NCI-H345 treated with DMSO at 0.1 percent for 48 hours (cell line): ENCODE data around the gene ZNF446.
"Not testable (repeated sequence)": the region's sequence is repeated elsewhere in the genome, so short reads cannot be mapped to it uniquely, and the experiment has no call there.

Experiments
- DNase-seq: peaks from one replicate; lab custom pipeline; 2025; ENCODE audit not compliant: unreplicated experiment; lab: John Stamatoyannopoulos, UW

The ZNF446 gene

DNA sequence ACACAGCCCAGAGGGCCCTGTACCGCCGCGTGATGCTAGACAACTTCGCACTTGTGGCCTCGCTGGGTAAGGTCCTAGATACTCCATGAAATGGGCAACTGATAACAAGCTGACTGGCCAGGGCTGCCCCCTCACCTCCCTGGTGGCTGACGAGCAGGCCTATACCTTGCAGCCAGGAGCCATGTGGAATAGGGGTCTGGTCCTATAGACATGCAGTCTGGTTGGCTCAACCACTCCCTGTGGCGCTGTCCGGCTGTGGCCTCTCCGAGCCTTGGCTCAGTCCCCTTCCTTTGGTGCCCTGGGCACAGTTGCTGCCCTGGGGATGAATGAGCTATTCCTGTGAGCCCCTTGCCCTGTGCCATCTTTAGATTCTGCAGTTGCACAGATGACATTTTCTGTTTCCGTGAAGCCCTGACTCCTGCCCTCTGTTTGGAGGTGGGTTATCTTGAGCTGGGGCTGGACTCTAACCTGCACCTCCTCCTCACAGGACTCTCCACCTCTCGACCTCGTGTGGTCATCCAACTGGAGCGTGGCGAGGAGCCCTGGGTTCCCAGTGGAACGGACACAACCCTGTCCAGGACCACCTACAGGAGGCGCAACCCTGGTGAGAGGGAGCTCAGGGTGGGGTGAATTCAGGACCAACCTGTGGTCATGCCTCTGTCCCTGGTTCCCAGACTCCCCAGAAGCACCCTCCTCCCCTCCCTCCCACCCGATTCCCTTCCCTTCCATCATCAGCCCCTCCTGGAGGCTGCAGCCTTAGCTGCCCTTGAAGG, 6.7 kb upstream of the ZNF446 start:
- DNase-seq = no peak

DNA sequence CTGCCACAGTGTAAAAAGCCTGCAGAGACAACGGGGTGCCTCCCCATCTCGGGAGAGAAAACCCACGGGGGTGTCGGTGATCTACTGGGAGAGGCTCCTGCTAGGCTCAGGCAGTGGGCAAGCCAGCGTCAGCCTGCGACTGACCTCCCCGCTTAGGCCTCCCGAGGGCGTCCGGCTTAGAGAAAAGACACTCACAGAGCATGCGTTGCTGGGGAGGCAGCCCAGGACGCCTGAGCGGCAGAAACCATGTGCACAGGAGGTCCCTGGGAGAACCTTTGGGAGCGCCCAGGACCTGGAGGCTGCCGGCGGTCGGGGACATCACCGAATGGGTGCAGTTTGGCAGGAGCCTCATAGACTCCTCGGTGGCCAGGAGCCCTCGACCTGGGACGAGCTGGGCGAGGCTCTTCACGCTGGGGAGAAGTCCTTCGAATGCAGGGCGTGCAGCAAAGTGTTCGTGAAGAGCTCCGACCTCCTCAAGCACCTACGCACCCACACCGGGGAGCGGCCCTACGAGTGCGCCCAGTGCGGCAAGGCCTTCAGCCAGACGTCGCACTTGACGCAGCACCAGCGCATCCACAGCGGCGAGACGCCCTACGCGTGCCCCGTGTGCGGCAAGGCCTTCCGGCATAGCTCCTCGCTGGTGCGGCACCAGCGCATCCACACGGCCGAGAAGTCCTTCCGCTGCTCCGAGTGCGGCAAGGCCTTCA, 5.2 kb upstream of the ZNF446 start:
- DNase-seq = not testable (repeated sequence)

DNA sequence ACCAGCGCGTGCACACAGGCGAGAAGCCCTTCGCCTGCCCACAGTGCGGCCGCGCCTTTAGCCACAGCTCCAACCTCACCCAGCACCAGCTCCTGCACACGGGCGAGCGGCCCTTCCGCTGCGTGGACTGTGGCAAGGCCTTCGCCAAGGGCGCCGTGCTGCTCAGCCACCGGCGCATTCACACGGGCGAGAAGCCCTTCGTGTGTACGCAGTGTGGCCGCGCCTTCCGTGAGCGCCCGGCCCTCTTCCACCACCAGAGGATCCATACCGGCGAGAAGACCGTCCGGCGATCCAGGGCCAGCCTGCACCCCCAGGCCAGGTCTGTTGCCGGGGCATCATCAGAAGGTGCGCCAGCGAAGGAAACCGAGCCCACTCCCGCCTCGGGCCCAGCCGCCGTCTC, 4.4 kb upstream of the ZNF446 start:
- no peak for DNase-seq

GRCh38 chr19:58473775-58474174, 2.4 kb upstream of the ZNF446 start:
- DNase-seq = no peak

GRCh38 chr19:58474291-58474996, 1.7 kb upstream of the ZNF446 start:
- DNase-seq = no peak

- no peak for DNase-seq
Measured at GRCh38 chr19:58474997-58475713, 997 bp upstream of the ZNF446 start.

DNA sequence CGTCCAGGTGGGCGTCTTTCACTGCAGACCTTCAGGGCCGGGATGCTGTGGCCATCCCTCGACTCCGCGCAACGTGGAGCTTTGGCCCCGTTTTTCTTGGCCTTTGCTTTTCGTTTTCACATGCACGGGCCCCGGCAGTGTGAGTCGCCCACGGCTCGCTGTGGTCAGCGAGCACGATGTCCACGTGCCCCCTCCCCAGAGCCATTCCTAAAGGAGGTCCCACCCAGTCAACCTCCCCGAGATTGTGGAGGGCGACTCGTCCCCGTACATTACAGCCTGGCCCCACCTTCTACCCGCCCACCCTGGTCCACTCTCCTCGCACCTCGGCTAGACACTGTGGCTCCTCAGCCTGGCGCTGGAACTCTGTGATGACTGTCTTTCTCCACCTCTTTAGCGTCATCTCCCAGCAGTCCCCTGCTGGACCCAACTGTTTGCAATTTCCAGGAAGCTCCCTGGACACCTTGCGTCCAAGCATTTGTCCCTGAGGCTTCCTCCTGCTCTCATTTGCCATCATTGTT, 405 bp downstream of the ZNF446 start:
- no peak for DNase-seq

DNA sequence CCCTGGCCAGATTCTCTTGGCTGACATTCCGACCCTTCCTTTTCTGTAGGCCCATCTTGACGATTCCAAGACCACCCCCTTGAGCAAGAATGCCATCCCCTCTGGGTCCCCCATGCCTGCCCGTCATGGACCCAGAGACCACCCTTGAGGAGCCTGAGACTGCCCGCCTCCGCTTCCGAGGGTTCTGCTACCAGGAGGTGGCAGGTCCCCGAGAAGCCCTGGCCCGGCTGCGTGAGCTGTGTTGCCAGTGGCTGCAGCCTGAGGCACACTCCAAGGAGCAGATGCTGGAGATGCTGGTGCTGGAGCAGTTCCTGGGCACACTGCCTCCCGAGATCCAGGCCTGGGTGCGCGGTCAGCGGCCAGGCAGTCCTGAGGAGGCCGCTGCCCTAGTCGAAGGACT, 978 bp downstream of the ZNF446 start:
- DNase-seq = no peak

- no peak for DNase-seq
Measured at GRCh38 chr19:58477871-58478270, 1.7 kb downstream of the ZNF446 start.

- DNase-seq = no peak
Measured at GRCh38 chr19:58479303-58479702, 3.2 kb downstream of the ZNF446 start.

GRCh38 chr19:58479736-58480480, 3.8 kb downstream of the ZNF446 start:
- no peak for DNase-seq

GRCh38 chr19:58480481-58480830, 4.3 kb downstream of the ZNF446 start:
- no peak for DNase-seq

DNA sequence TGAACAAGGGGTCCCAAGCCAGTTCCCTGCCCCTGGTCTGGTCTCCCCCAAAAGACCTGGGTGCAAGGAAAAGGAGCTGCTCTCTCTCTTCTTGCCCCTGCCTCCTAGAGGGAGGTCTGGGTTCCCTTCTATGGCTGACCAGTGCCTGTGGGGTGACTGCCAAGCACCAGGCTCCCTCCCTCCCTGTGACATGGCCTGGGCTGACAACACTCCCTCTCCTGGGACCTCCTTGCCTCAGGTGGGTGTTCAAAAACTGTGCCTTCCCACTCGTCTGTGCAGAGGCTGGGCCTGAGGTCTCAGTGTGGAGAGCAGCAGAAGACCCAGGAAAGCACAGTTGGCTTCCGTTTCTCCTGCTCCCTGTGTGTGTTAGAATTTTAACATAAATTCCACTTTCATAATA, 4.7 kb downstream of the ZNF446 start:
- no peak for DNase-seq

DNA sequence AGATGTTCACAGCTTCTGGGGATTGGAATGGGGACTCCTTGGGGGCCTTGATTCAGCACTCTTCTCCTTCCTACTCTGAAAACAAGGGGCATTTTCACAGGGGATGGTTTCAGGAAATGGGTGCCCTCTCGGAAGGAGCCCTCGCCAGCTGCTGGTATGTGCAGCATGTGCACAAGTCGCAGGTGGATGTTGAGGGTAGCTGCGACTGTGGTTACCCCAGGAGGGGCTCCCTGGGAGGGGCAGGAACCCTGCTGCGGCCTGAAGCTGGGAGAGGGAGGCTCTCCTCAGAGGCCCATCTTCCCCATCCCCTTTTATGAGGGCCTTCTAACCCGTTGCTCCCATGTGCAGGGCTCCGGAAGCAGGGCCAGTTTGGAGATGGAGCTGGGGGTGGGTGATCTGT, 6.2 kb downstream of the ZNF446 start:
- DNase-seq = no peak

GRCh38 chr19:58483776-58484175, 7.6 kb downstream of the ZNF446 start:
- DNase-seq = no peak

- DNase-seq = not testable (repeated sequence)
Measured at GRCh38 chr19:58484349-58484748, 8.2 kb downstream of the ZNF446 start.

DNA sequence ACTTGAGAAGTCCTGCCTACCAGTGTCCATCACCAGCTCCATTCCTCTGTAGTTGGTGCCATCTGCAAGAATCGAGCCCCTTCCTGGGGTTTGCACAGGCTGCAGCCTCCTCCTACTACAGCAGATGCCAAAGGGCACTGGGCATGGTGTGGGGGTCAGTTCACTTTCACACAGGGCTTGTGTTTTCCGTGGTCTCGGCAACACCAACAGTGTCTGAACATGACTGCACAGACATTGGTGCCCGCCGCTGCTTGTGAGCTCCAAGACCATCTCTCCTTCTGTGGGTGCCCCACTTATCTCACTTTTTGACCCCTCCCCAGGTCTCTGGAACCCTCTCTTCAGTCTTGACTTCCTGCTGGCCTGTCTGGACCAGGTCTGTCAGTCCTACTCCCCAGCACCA, 15.2 kb downstream of the ZNF446 start:
- DNase-seq = no peak

GRCh38 chr19:58492265-58492664, 16.1 kb downstream of the ZNF446 start:
- no peak for DNase-seq

GRCh38 chr19:58497634-58498170, 21.6 kb downstream of the ZNF446 start:
- DNase-seq = no peak

DNA sequence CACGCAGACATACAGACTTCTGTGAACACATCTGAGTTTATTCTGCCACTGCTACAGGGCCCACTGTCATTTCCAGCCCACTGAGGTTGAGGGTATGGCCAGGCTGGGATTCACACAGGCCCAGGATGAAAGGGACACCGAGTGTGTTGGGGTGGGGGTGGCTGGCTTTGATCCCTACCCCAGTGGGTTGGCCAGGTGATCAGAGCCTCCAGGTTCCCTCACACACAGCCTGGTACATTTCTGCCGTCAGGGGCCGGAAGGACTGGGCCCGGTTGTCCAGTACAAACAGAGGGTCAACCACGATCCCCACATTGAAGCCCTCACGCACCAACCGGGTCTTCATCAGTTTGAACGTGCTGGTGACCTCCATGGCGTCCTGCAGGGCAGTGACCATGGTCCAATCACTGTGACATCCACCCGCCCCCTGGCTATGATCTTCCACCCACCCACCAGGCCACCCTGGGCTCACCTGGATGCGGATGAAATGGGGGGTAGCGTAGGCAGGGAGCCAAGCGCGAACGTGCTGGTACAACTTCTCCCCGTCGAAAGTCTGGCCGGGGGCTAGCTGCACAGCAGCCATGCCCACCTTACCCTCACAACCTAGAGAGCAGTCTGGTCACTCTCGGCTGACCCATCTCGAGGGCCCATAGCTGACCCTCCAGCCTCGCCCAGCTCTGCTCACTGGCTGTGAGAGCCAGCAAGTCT, 22.3 kb downstream of the ZNF446 start:
- no peak for DNase-seq
